ENCODE measurements around the gene MSTN. TPM values are rescaled to one million over a fixed set of nuclear protein-coding genes. Genes with fewer than 3 reads are reported as not detected.

Gene MSTN
- total RNA-seq, 1 experiment from 2014 or later = not detected

GRCh38 chr2:190093793-190094192 is 31.3 kb upstream of the MSTN start:
- Mint-ChIP-seq H3K4me1 (no peaks in the 10 kb centered on the region), H3K27ac (no peak overlapping the region), H3K9me3 (peaks cover 12% of the 10 kb centered on the region), H3K4me3 (no peak overlapping the region), H3K27me3 (ENCODE audit: low read depth) (no peaks in the 10 kb centered on the region), H3K36me3 (no peaks in the 10 kb centered on the region)
- POLR2A ChIA-PET = no interaction called here
- no peak for ATAC-seq
- TF ChIP-seq TEAD4 (CRISPR knock-in tag; IDR thresholded peaks at IDR 0.05) = no peak
- no peak for TF ChIP-seq IRF1 (CRISPR knock-in tag; IDR thresholded peaks at IDR 0.05)
- TF ChIP-seq NFATC4 (CRISPR knock-in tag; IDR thresholded peaks at IDR 0.05) = no peak
- no peak for TF ChIP-seq ETV6 (CRISPR knock-in tag; IDR thresholded peaks at IDR 0.05)
- TF ChIP-seq ZNF263 (CRISPR knock-in tag; IDR thresholded peaks at IDR 0.05; ENCODE audit: low read depth) = no peak
- no peak for TF ChIP-seq OVOL2 (CRISPR knock-in tag; IDR thresholded peaks at IDR 0.05; ENCODE audit: borderline replicate concordance)
- no peak for TF ChIP-seq STAT6 (CRISPR knock-in tag; conservative IDR thresholded peaks at IDR 0.05; ENCODE audit: low read depth)
- TF ChIP-seq ESRRA (CRISPR knock-in tag; IDR thresholded peaks at IDR 0.05; ENCODE audit: borderline replicate concordance) = no peak
- no peak for TF ChIP-seq JAZF1 (CRISPR knock-in tag; IDR thresholded peaks at IDR 0.05)
- TF ChIP-seq EMX1 (CRISPR knock-in tag; IDR thresholded peaks at IDR 0.05) = no peak
- TF ChIP-seq ZNF232 (CRISPR knock-in tag; IDR thresholded peaks at IDR 0.05) = no peak
- TF ChIP-seq, protein P1, sequence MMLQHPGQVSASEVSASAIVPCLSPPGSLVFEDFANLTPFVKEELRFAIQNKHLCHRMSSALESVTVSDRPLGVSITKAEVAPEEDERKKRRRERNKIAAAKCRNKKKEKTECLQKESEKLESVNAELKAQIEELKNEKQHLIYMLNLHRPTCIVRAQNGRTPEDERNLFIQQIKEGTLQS (CRISPR knock-in tag; conservative IDR thresholded peaks at IDR 0.05) = no peak
- no peak for TF ChIP-seq HMGA2 (CRISPR knock-in tag; IDR thresholded peaks at IDR 0.05)
- TF ChIP-seq CDX4 (CRISPR knock-in tag; IDR thresholded peaks at IDR 0.05; ENCODE audit: borderline replicate concordance) = no peak
- TF ChIP-seq SMAD3 (CRISPR knock-in tag; IDR thresholded peaks at IDR 0.05; ENCODE audit: borderline replicate concordance) = no peak
- TF ChIP-seq GRHL2 (CRISPR knock-in tag; IDR thresholded peaks at IDR 0.05; ENCODE audit: insufficient replicate concordance, severe bottlenecking) = no peak
- no peak for DNase-seq (ENCODE audit: low spot score)
- CTCF ChIA-PET = interaction anchor here (1.2 to 1.4 kb wide), 2 partner anchors 28 to 86 kb away, joined by 3 to 6 read pairs; a partner anchor contains a TSS

DNA sequence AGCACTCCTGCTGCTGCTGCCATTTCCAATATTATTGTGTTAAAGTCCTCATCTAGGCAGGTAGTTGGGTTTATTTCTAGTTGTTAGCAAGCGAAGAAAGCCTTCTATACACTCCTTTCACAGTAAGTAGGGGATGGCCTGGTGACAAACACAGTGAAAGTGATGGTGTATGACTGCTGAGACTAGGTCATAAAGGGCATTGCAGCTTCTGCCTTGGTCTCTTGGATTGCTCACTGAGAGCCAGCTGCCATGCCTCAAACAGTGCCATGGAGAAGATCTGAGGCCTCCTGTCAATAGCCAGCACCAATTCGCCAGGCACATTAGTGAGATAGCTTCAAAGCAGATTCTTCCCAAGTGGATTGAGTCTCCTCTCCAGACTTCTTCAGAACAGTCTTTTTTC is 27.6 kb upstream of the MSTN start:
- DNase-seq (ENCODE audit: low spot score) = no peak
- CTCF ChIA-PET = interaction anchor here (1.0 kb wide), 1 partner anchor 90 kb away, joined by 4 read pairs; a partner anchor contains a TSS
- no peak; the same call in 1 of the 2 replicates for ATAC-seq
- Mint-ChIP-seq H3K36me3 (no peaks in the 10 kb centered on the region), H3K4me1 (no peaks in the 10 kb centered on the region), H3K27me3 (ENCODE audit: low read depth) (no peaks in the 10 kb centered on the region), H3K27ac (no peak overlapping the region), H3K4me3 (no peak overlapping the region), H3K9me3 (no peaks in the 10 kb centered on the region)
- POLR2A ChIA-PET = no interaction called here
- TF ChIP-seq TEAD1 (CRISPR knock-in tag; IDR thresholded peaks at IDR 0.05) (no peak), CBFB (CRISPR knock-in tag; IDR thresholded peaks at IDR 0.05; ENCODE audit: low read depth) (no peak), AFF4 (CRISPR knock-in tag; IDR thresholded peaks at IDR 0.05; ENCODE audit: borderline replicate concordance) (no peak), HMGA2 (CRISPR knock-in tag; IDR thresholded peaks at IDR 0.05) (no peak), TEAD4 (CRISPR knock-in tag; IDR thresholded peaks at IDR 0.05) (no peak), CDX4 (CRISPR knock-in tag; IDR thresholded peaks at IDR 0.05; ENCODE audit: borderline replicate concordance) (no peak), ZNF423 (CRISPR knock-in tag; IDR thresholded peaks at IDR 0.05) (no peak), IRF2 (CRISPR knock-in tag; IDR thresholded peaks at IDR 0.05; ENCODE audit: borderline replicate concordance, low read depth) (no peak)
- TF ChIP-seq, protein P2, sequence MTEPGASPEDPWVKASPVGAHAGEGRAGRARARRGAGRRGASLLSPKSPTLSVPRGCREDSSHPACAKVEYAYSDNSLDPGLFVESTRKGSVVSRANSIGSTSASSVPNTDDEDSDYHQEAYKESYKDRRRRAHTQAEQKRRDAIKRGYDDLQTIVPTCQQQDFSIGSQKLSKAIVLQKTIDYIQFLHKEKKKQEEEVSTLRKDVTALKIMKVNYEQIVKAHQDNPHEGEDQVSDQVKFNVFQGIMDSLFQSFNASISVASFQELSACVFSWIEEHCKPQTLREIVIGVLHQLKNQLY (CRISPR knock-in tag; IDR thresholded peaks at IDR 0.05) = no peak
- TF ChIP-seq, protein P3, sequence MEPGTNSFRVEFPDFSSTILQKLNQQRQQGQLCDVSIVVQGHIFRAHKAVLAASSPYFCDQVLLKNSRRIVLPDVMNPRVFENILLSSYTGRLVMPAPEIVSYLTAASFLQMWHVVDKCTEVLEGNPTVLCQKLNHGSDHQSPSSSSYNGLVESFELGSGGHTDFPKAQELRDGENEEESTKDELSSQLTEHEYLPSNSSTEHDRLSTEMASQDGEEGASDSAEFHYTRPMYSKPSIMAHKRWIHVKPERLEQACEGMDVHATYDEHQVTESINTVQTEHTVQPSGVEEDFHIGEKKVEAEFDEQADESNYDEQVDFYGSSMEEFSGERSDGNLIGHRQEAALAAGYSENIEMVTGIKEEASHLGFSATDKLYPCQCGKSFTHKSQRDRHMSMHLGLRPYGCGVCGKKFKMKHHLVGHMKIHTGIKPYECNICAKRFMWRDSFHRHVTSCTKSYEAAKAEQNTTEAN (CRISPR knock-in tag; IDR thresholded peaks at IDR 0.05) = no peak

All from WTC11 (cell line).